Measurements from ENCODE around the gene SLC33A1. TPM values are rescaled to one million over a fixed set of nuclear protein-coding genes. Genes with fewer than 3 reads are reported as not detected.
A peak's percentile ranks its signal among the peaks of the same experiment; 100 is the strongest.
"Not testable (repeated sequence)": the region's sequence is repeated elsewhere in the genome, so short reads cannot be mapped to it uniquely, and the experiment has no call there.

SLC33A1 gene
- 10 to 100 TPM; 20.4 to 26.6 TPM for total RNA-seq
- long read RNA-seq, full-length matches to known transcripts = 34 of 40 reads
- long read RNA-seq, partial matches to known transcripts = 0 of 40 reads
- long read RNA-seq, other reads (novel, unspliced or antisense) = 6 of 40 reads

DNA sequence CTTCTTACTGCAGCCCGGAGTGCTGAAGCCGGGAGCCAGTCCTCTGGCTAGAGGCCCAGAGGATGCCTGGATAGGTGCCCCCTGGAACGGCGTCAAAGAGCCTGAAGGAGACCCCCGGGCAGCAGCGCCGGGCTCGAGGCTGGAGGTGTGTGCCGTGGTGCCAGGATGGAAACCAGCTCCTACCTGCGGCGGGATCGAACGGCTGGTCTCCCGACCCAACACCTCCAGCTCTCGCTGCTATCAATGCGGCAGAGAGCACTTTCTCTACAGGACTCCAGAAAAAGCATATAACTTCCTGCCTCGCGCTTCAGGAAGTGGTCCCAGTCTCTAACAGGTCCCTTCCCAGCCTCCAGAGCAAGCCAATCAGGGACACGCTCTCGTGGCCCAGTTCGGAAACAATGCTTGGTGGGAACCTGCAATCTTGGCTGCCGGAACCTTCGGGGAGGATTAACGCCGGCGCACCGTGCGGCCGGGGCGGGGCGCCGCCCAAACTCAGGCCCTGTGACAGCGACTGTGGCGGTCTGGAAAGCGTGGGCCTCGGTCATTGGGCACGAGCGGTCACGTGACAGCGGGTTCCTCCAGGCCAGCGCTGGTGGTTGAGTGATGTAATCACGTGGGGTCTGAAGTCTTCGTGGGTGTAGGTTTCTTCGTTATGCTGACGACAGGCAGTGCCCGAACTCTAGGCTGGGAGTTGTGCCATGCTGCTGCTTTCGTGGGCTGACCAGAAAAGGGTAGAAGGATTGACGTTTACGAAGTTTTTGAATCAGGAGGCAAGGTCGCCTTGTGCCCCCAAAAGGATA, at the start of gene SLC33A1:
SLC33A1 (minus strand) TSS at position 287 of the 800 bp plus-strand sequence. CDS start 430 bp downstream, outside the sequence.
- peak; percentile 100 for DNase-seq
- peak; percentile 98 to 99 for ATAC-seq
- intact Hi-C loops (cut with DNase I) = loop anchor here in 1 of 2 donors (10.0 kb wide), 1 partner anchor 50 kb away; the partner anchor contains the start of gene C3orf33

DNA sequence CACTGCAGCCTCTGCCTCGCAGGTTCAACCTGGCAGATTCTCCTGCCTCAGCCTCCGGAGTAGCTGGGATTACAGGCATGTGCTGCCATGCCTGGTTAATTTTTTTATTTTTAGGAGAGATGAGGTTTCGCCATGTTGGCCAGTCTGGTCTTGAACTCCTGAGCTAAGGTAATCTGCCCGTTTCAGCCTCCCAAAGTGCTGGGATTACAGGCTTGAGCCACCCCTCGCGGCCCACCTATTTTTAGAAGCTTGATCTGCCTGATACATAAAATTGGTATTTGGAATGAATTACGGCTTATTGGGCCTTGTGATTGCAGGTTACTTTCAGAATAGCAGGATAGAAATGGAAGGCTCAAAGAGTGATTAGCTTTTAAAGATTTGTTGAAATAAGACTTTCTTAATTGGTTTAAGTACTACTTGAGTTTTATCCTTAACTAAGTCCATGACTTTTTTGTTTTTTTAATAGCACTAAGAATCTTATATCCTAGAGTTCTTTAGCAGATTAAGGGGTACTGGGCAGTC, 41.2 kb upstream of the SLC33A1 start:
- DNase-seq (no peak), ATAC-seq (no peak)
- intact Hi-C loops (cut with DNase I) = no loop called here

DNA sequence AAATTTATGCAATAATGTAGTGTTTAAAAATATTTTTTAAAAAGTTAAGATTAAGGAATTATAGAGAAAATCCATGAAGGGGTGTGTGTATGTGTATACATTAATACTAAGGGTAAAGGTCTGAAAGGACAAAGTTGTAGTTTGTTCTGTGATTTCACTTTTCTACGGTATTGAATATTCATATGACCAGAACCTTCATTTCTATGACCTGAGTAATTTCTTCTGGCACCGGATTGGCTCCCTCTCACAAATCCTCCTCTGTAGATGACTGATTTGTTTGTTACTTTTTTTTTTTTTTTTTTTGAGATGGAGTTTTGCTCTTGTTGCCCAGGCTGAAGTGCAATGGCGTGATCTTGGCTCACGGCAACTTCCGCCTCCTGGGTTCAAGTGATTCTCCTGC, 37.1 kb upstream of the SLC33A1 start:
- DNase-seq = no peak
- intact Hi-C loops (cut with DNase I) = no loop called here
- ATAC-seq = no peak

DNA sequence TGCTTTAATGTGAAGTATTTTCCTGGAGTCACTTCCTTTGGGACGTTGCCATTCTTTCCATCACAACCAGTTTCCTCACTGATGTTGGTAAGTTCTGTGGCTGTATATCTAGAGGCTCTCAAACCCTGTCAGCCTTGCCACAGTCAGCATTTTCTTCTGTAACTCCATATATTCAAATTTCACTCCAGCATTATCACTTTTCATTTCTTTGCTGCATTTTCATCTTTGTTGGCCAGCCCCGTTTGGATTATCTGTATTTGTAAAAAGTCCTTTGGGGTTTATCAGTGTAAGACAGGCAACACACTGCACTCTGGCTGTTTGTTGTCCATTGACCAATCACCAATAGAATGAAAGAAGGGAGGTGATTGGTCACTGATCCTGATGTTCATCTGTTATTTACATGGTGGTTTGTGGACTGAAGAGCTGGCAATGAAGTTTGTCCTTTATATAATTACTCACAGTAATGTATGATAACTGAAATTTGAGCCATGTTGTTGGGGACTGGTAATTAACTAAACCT, 36.5 kb upstream of the SLC33A1 start:
- intact Hi-C loops (cut with DNase I) = no loop called here
- no peak for DNase-seq
- peak; percentile 23 to 30 for ATAC-seq

DNA sequence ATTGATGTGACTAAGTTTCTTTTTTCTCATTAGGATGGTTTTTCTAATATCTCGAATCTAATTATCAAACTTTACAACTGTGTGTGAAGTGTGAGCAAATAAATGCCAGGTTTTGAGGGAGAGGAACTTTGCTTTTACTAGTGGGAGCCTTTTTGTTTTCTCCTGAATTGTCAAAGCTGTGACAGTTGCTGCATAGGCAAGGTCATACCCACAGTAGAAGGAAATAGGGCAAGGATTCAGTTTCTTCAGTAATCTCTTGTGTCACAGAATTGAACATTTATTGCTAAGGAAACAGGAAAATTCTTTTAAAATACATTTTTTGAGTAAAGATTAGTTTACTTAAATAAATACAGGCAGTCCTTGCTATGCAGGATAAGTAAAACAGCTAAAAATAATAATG, 35.7 kb upstream of the SLC33A1 start:
- no peak for ATAC-seq
- intact Hi-C loops (cut with DNase I) = no loop called here
- no peak for DNase-seq

DNA sequence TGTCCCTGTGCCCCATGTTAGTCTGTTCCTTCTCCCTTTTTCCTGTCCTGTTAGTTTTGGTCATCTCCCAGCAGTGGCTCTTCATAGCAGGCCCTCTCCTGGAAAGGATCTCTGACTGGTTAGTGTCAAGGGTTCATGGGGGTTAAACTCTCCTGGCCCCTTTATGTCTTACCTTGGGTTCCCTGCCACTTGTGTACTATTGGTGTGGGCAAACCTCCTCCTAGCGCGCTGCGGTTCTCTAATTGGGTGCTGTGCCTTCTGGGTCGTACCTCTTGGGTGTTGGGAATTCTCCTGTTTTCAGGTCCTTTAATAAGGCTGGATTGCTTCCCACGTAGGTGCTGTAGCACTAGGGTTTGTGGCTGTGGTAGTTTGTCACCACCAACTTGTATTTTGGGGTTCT, 35.0 kb upstream of the SLC33A1 start:
- intact Hi-C loops (cut with DNase I) = no loop called here
- ATAC-seq (no peak), DNase-seq (no peak)

DNA sequence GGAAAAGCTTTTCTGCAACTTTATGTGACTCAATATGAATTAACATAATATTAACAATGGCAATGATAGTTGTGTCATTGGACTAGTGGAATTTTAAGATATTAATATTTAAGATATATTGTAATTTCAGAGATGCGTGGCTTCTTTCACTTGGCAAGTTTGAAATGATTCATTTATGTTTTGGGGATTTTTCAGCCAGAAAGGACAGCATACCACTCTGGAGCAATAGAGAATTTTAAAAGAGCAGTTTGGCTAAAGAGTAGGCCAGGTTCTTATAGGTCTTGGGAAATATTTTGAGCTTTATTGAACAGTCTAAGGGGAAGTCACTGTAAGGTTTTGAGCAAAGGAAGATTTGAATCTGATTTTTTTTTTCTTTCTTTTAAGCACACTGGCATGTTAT, 32.7 kb upstream of the SLC33A1 start:
- intact Hi-C loops (cut with DNase I) = no loop called here
- ATAC-seq (no peak), DNase-seq (no peak)

DNA sequence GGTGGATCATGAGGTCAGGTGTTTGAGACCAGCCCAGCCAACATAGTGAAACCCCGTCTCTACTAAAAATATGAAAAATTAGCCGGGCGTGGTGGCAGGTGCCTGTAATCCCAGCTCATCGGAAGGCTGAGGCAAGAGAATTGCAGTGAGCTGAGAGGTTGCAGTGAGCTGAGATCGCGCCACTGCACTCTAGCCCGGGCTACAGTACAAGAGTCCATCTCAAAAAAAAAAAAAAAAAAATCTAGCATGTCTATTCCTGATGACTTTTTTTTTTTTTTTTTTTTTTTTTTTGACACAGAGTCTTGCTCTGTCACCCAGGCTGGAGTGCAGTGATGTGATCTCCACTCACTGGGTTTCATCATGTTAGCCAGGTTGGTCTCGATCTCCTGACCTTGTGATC, 32.1 kb upstream of the SLC33A1 start:
- ATAC-seq; DNase-seq; intact Hi-C loops (cut with DNase I): not testable (repeated sequence)

DNA sequence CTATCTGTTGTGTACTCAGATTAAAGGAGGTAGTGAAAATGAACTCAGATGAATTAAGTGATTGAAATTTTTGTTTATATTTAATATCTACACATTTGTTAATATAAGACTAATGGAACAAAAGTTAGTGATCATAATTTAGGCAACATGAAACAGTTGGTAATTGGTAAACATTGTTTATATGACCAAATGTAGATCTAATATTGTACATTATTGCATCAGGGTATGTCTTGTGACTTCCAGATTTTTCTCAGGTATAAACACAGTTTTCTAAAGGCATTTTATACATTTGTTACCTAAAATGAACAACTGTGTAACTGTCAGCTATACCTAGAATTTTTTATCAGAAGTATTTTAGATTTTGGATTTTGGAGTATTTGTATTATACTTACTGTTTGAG, 31.1 kb upstream of the SLC33A1 start:
- no peak for ATAC-seq
- intact Hi-C loops (cut with DNase I) = no loop called here
- DNase-seq = no peak

DNA sequence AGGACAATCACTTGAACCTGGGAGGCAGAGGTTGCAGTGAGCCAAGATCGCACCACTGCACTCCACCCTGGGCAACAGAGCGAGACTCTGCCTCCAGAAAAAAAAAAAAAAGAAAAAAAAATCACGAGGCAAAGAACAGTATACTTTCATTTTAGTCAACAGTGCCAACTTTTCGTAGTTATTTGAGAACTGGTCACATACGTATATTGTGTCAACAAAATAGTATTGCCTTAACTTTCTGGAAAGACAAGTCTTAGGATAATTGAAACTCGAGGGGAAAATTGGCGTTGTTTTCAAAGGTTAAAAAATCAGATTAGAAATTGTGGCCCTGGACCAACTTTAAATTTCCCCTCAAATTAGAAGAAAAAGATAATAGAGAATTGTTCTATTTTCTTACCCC, 30.1 kb upstream of the SLC33A1 start:
- no peak for ATAC-seq
- DNase-seq = no peak
- intact Hi-C loops (cut with DNase I) = no loop called here

DNA sequence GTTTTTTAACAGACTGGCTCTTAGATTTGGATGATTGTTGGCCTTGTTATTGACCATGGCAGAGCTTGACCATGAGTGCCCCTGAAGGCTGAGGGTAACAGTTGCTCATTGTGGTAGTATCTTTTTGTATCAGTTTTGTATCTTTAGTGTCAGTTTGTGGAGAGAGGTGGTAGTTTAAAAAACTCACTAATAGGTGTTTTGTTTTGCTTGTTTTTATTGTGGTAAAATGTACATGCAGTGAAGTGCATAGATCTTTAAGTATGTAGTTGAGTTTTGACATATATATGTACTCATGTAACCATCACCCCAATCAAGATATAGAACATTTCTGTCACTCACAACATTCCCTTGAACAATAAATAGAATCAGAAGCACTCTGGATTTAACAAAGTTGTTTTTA, 26.1 kb upstream of the SLC33A1 start:
- ATAC-seq (no peak), DNase-seq (no peak)
- intact Hi-C loops (cut with DNase I) = no loop called here

DNA sequence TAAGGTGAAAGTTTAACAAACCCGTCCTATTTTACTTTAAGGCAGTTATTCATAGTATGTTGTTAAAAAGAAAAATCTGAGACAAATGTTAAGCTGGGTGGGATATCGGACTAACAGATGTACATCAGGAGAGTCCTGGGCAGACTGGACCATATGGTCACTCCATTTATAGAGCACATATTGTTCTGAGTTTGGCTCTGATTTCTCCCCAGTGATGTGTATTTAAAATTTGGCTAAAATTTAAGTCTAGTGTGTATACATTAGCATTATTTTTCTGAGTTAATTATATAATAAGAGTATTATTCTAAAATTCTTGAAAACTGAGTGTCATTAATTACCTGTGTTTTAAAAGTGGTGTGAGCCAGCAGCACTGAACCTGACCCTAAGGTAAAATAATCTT, 22.3 kb upstream of the SLC33A1 start:
- intact Hi-C loops (cut with DNase I) = no loop called here
- ATAC-seq (no peak), DNase-seq (no peak)

DNA sequence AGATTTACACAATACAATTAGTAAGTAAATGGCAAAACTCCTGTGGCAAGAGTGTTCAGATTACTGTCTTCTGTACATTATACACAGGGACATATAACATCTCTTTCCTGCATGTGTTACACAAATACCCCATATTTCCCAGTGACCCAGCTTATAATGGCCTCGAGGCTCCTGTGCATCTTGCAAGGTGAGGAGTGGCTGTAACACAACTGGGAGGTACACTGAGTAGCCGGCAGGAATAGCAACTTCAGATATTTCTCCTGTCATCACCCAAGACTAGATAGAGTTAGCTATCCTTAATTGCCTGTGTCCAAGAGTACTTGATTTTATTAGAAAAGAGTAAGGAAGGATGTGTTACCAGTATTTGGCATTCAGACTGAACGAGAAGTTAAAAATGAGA, 21.8 kb upstream of the SLC33A1 start:
- intact Hi-C loops (cut with DNase I) = no loop called here
- ATAC-seq (no peak), DNase-seq (no peak)

DNA sequence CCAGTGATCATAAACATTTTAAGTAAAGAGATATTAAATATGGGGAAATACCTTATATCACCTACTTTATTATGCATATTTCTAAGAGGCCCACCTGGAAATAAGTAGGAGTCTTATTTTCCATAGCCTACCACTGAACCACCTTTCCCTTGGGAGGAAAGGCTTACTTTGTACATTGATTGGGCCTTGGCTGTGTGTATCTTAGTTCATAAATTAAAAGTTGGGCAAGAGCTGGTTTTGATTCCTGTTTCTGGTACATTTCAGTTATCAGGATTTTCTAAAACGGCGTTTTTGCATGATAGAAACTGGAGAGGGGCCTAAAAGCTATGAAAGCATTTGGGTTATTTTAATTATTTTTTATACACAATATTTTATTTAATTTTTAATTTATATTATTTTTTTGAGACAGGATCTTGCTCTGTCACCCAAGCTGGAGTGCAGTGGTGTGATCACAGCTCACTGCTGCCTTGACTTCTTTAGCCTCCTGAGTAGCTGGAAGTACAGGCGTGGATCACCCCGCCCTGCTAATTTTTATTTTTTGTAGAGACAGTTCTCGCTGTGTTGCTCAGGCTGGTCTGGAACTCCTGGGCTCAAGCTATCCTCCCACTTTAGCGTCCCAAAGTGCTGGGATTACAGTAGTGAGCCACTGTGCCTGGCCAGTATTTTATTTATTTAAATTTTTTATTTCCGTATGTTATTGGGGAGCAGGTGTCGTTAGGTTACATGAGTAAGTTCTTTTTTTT, 18.8 kb upstream of the SLC33A1 start:
- intact Hi-C loops (cut with DNase I) = no loop called here
- ATAC-seq (no peak), DNase-seq (no peak)

DNA sequence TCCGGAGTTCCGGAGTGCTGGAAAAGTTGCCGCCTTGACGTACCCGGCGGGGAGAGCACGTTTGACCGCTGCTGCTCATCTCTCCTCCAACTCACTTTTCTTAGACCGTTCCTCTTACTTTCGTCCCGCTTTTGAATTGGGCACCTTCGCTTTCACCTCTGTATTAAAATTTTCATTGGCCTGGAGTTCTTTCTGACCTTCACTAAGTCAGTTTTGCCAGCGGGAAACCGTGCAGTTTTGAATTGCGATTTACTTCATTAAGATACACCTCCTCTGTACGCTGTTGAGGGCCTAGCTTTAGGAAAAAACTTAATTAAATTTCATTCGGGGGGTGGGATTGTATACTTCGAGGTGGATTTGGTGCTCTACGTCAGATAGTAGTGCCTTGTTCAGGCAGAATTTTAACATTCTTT, 17.5 kb upstream of the SLC33A1 start:
- ATAC-seq = no peak
- intact Hi-C loops (cut with DNase I) = no loop called here

DNA sequence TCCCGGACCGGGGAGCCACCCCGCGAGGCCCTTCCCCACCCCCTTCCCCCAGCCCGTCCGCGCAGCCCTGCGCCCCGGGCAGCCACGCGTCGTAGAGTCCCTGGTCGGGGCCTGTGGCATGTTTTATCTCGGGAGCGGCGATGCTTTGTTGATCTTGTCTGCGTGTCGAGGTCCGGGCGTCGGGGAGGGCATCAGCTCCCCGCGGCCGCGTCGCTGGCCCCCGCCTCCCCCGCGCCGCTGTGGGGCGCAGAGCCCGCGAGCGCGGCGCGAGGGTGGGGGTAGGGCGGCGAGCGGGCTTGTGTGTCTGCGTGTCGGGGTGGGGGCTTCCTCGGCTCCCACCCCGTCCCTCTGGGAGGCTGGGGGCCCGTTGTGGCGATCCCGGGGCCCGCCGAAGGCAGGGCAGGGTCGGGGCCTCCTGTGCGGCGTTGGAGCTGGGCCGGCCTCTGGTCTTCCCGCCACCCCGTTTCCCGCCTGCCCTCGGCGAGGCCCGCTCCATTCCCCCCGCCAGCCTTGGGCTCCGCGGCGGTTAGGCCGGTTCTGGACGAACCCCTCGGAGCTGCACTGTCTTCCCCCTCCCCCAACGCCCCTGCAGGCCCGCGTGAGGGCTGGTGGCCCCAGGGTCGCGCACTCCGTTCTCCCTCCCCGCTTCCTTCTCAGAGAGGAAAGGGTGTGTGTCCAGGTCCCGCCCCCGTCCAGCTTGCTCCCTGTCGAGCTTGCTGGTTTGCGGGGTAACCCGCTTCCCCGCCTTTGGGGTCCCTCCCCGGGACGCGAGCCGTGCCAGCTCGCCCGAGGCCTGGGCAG, 16.9 kb upstream of the SLC33A1 start:
- intact Hi-C loops (cut with DNase I) = no loop called here
- peak; percentile 53 to 61 for ATAC-seq
- DNase-seq = peak; percentile 65

More for the DNA sequence above, 17.5 kb upstream of the SLC33A1 start:
- no peak for DNase-seq

DNA sequence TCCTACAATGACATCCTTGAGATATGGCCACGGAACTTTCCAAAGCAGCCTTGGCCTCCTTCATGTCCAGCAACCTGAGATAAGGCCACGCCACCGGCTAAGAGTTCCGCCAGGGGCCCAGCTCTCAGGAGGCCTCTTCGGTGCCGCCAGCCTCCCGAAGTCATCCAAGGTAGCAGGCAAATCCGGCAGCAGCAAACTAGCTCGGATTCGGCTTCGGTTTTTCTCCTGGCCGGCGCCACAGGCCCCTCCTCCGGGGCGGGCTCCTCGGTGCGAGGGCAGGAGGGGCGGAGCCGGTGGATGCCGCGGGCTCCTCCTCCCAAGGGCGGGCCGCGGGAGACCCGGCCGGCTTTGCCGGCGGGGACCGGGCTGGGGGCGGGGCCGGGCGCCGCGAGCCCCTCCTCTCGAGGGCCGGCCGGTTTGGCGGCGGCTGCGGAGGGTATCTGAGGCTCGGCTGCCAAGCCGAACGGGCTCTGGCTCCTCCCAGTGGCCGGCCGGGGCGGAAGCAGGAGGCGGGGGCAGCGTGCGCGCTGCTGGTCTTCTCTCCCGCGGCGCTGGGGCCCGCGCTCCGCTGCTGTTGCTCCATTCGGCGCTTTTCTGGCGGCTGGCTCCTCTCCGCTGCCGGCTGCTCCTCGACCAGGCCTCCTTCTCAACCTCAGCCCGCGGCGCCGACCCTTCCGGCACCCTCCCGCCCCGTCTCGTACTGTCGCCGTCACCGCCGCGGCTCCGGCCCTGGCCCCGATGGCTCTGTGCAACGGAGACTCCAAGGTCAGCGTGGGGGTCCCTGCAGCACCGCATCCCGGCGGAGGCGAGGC, 16.1 kb upstream of the SLC33A1 start, which contains the start of gene GMPS:
GMPS (plus strand) TSS at position 518 of the 812 bp plus-strand sequence; CDS start at position 739, 221 bp downstream.
- ATAC-seq (peak; percentile 97), DNase-seq (peak; percentile 94)
- intact Hi-C loops (cut with DNase I) = no loop called here

DNA sequence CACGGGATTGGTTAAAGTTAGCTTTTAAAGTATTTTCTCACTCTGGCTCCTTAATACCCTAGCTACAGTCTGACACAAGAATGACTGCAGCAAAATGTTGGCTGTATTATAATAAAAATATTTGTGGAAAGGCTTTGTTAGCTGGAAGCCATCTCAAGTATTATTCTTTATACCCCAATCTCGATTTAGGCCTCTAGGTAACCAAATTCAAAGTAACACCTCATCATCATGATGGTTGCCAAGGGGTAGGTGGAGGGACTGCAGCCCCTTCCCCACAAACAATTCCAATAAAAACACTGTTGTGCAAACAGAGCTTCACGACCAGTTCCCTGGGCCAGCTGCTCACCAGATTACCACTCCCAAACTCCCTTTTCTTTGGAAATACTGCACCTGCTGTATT, 15.5 kb upstream of the SLC33A1 start:
- intact Hi-C loops (cut with DNase I) = no loop called here

More for the DNA sequence above, 15.5 kb upstream of the SLC33A1 start:
- DNase-seq = no peak
- ATAC-seq = no peak
